ENCODE measurements around the gene GRIA4.

Gene GRIA4

DNA sequence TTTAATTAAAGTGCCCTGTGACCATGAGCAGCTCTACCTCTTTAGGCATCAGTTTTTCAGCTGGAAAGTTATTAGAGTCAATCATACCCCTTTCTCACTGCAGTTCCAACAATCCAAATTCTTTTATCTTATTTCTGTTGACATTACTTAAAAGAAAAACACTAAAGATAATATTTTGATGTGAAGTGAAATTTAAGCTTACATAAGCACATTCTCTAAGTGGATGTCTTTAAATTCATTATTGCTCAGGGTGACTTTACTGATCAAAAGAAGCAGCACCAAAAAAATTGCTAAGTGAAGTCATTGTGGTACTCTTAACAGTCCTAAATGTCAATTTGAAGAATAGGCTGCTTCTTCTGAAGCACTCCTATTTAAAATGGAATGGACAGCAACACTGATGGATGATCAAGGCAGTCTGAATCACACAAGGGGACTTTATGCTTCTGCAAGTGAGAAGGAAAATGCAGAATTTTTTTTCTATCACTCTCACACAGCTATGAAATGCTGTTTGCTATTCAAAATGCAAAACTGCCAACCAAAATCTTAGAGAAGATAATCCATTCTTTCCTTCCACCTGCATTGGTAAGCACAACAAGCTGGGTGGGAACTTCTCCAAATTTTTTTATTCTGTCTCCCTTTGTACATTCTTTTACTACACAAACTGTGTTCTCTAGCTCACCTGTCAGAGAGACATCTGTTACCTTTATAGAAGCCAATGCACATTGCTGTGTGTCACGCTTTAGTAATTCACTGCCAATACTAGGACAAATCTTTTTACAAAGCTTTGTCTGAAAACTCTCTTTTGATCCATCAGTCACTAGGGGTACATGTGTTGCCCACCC, 179.9 kb downstream of the GRIA4 start:
- DNase-seq (ENCODE audit: low spot score) = no peak

DNA sequence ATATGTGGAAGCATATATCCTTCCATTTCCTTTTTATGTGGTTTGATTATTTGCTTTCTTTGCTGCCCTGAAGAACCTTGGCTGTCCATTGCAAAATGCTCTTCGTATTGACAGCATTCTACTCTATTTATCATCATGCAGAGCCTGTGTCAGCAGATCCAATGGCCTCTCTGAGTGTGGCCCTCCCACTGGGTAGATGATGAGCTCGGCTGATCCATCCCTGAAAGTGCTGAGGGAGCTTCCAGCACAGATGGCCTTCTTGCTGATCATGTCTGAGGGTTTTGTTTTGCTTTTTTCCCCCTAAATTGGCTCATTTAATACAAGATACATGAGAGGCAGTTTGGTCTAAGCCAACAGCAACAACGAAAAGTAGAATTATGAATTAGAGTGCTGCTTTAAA, 181.0 kb downstream of the GRIA4 start:
- DNase-seq (ENCODE audit: low spot score) = no peak

- no peak for DNase-seq (ENCODE audit: low spot score)
Observed at GRCh38 chr11:105793092-105793491, 183.2 kb downstream of the GRIA4 start.

- DNase-seq (ENCODE audit: low spot score) = no peak
Observed at GRCh38 chr11:105799263-105799662, 189.4 kb downstream of the GRIA4 start.

- no peak for DNase-seq (ENCODE audit: low spot score)
Observed at GRCh38 chr11:105799728-105800462, 190.0 kb downstream of the GRIA4 start.

DNA sequence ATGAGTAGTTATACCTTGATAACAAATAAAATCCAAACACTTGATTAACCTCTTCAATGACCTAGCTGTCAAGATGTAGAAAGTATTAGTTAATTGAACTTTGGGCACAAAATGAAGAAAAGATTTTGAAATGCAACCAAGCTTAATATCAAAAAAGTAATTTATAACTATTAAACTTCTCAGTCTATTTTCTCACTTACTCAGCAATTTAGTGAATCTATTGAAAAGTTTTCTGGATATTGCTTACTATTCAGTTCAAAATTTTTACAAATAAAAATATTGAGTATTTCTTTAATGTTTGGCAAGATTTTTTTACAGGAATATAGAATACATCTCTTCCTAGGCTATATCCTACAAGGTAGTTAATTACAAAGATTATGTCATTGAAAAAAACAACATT, 192.5 kb downstream of the GRIA4 start:
- DNase-seq (ENCODE audit: low spot score) = no peak

- DNase-seq (ENCODE audit: low spot score) = no peak
Observed at GRCh38 chr11:105811242-105811641, 201.4 kb downstream of the GRIA4 start.

GRCh38 chr11:105821372-105821771, 211.5 kb downstream of the GRIA4 start:
- DNase-seq (ENCODE audit: low spot score) = no peak

- no peak for DNase-seq (ENCODE audit: low spot score)
Observed at GRCh38 chr11:105821781-105822180, 211.9 kb downstream of the GRIA4 start.

- DNase-seq (ENCODE audit: low spot score) = no peak
Observed at GRCh38 chr11:105823495-105824033, 213.7 kb downstream of the GRIA4 start.

GRCh38 chr11:105824457-105825013, 214.7 kb downstream of the GRIA4 start:
- DNase-seq (ENCODE audit: low spot score) = no peak

DNA sequence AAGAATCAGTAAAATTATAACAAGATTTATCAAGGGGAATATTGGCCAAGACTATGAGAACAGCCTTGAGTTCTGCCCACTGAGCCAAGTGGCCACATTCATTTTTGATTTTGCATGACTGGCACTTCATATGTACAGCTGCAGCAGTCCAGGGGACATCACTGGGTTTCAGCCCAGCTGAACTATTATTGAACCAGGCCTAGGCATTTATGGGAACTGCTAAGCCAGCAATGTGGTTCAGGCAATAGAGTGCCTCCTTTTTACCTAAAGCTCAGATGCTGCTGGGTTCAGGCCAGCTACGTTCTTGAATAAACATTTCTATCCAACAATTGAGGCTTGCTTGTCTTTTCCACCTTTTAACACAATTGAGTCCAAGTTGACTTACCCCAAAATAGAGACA, 215.3 kb downstream of the GRIA4 start:
- no peak for DNase-seq (ENCODE audit: low spot score)

DNA sequence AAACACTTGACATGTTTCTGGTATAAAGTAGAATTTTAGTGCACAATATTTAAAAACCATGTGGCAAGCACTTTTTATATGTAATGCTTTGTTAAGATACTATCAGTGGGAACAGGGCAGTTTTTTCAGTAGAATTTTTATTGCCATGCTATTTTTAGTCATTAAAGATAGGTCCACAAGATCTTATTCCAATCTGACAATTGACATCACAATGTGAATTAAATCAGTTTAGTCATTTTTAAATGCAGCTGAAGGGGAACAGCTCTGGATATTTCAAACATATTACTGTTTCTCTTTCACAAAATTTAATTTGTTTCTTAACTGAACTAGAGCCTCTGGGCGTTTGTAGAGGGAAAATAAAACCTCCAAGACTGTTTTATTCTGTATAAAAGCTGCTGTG, 218.0 kb downstream of the GRIA4 start:
- no peak for DNase-seq (ENCODE audit: low spot score)

- DNase-seq (ENCODE audit: low spot score) = no peak
Observed at GRCh38 chr11:105829084-105829483, 219.2 kb downstream of the GRIA4 start.

DNA sequence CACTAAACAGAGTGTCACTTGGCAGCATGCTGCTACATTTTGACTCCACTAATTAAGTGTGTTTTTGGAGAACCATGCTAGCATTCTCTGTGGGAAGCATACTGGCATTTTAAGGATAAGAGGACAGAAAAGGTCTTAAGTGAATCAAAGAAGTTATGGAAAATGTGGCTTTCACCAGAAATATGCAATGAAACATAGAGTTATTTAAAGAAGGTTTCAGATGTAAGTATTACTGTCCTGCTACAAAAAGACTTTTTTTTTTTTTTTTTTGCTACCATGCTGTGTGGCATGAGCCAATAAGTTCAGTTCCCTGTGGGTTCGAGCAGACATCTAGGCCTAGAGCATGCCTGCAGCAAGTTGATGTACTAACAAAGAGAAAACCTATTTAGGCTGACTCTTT, 224.6 kb downstream of the GRIA4 start:
- DNase-seq (ENCODE audit: low spot score) = no peak

- DNase-seq (ENCODE audit: low spot score) = no peak
Observed at GRCh38 chr11:105838668-105839384, 229.0 kb downstream of the GRIA4 start.

DNA sequence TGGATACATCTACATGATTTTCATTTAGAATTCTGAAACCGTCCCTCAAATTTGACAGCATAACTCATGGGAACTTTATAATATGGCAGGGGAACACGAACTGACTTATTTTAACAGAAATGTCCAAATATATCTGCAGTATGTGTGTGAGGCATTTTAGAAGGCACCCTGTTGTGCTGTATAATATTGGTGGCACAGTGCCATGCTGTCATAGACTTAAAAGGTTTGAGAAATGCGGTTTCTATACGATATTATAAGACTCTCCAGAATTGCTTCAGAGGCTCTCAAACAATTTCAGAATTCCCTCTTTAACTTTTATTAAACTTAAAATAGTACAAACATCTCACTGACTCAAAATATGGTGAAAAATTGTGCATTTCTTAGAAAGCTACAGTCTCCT, 230.5 kb downstream of the GRIA4 start:
- no peak for DNase-seq (ENCODE audit: low spot score)

GRCh38 chr11:105852403-105852802, 242.5 kb downstream of the GRIA4 start:
- no peak for DNase-seq (ENCODE audit: low spot score)

- no peak for DNase-seq (ENCODE audit: low spot score)
Observed at GRCh38 chr11:105854269-105854668, 244.4 kb downstream of the GRIA4 start.

DNA sequence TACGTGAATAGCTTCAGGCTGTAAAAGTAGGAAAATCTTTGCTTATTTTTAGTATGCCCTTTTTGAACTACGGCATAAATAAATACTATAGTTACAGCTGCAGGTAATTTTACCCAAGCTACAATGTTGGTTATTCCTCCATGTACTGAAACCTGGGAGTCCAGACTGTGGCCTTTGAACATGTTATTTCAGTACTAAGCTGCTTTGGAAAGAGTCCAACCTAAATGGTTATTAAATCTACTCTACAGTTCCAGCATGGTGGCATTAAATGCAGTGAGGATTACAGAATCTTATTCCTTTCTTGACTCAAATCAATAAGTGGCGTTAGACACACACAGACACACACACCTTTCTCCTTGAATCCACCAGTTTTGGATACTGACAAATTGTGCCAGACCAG, 247.1 kb downstream of the GRIA4 start:
- no peak for DNase-seq (ENCODE audit: low spot score)

- no peak for DNase-seq (ENCODE audit: low spot score)
Observed at GRCh38 chr11:105857728-105858127, 247.9 kb downstream of the GRIA4 start.

DNA sequence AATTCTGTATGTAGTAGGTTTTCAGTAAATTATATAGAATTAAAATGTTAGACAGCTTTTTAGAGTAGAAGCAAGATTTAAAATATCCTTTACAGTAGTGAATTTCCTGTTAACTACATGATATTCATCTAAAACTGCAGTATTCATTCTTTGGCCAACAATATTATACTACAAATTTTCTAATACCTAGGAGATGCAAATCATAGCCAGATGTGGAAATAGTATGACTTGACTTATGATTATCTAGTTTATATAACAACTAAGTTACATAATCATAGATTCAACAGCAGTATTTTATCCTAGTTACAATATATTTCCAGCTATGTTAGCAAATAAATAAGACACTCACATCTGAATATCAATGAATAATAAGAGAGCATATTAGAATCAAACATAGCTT, 249.0 kb downstream of the GRIA4 start:
- DNase-seq (ENCODE audit: low spot score) = no peak

Data from CD4-positive, alpha-beta T cell treated with Interleukin-15 for 4 hours (primary cell).